Mesenteric fat pad (tissue), 1 donor: ENCODE results near the gene ZFR. TPM values are rescaled to one million over a fixed set of nuclear protein-coding genes. Genes with fewer than 3 reads are reported as not detected.

ENCODE experiments used
- DNase-seq: peaks from one replicate; pipeline ENCODE4 v3.0.0-alpha.2; 2020; ENCODE audit warnings: low spot score
- long read RNA-seq: library from polyadenylated mRNA; unstranded; transcript quantifications from one replicate; pipeline ENCODE4 v2.0.0, GENCODE V29; 2020
- total RNA-seq: library from RNA; stranded (reverse); fragmentation: NEBNext Ultra II Directional; extraction: Animal tissue kit (Norgen Biotek cat#: 25700); gene quantifications from one replicate; pipeline ENCODE4 v1.2.1, GENCODE V29; 2021
- donor health status: DM: yes; HTN: yes; CAD: no.

ZFR gene
- total RNA-seq: 78.5 TPM
- long read RNA-seq, full-length matches to known transcripts: 30 of 105 reads
- long read RNA-seq, partial matches to known transcripts: 50 of 105 reads
- long read RNA-seq, other reads (novel, unspliced or antisense): 25 of 105 reads

GRCh38 chr5:32444431-32445286 is at the start of gene ZFR:
Gene ZFR (minus strand): TSS chr5:32444740. CDS start chr5:32444658, 82 bp downstream.
- peak; percentile 98 for DNase-seq

GRCh38 chr5:32490972-32491557 is 46.5 kb upstream of the ZFR start:
- DNase-seq: no peak

GRCh38 chr5:32489791-32490562 is 45.4 kb upstream of the ZFR start:
- no peak for DNase-seq

GRCh38 chr5:32487424-32487823 is 42.9 kb upstream of the ZFR start:
- DNase-seq: no peak

GRCh38 chr5:32487008-32487407 is 42.5 kb upstream of the ZFR start:
- DNase-seq: no peak

GRCh38 chr5:32482193-32482592 is 37.7 kb upstream of the ZFR start:
- DNase-seq: no peak

- DNase-seq: no peak
Observed at GRCh38 chr5:32479096-32479495, 34.6 kb upstream of the ZFR start.

- no peak for DNase-seq
Observed at GRCh38 chr5:32476891-32477290, 32.4 kb upstream of the ZFR start.

- DNase-seq: no peak
Observed at GRCh38 chr5:32475334-32476097, 31.0 kb upstream of the ZFR start.

- DNase-seq: no peak
Observed at GRCh38 chr5:32474209-32474854, 29.8 kb upstream of the ZFR start.

- DNase-seq: no peak
Observed at GRCh38 chr5:32473072-32473471, 28.5 kb upstream of the ZFR start.

GRCh38 chr5:32471784-32472183 is 27.2 kb upstream of the ZFR start:
- DNase-seq: no peak

GRCh38 chr5:32465076-32465475 is 20.5 kb upstream of the ZFR start:
- DNase-seq: no peak

GRCh38 chr5:32462618-32463017 is 18.1 kb upstream of the ZFR start:
- no peak for DNase-seq

GRCh38 chr5:32461441-32462120 is 17.0 kb upstream of the ZFR start:
- DNase-seq: no peak

GRCh38 chr5:32460702-32461101 is 16.2 kb upstream of the ZFR start:
- DNase-seq: no peak

- DNase-seq: no peak
Observed at GRCh38 chr5:32458880-32459495, 14.4 kb upstream of the ZFR start.

- DNase-seq: no peak
Observed at GRCh38 chr5:32455311-32455710, 10.8 kb upstream of the ZFR start.

- no peak for DNase-seq
Observed at GRCh38 chr5:32454821-32455220, 10.3 kb upstream of the ZFR start.

GRCh38 chr5:32453916-32454315 is 9.4 kb upstream of the ZFR start:
- DNase-seq: no peak
